HepG2 (cell line): ENCODE data around the gene COASY. TPM values are rescaled to one million over a fixed set of nuclear protein-coding genes. Genes with fewer than 3 reads are reported as not detected.

ENCODE experiments used
- EED ChIP-seq: sonication (generic); formaldehyde crosslinking; IDR thresholded peaks from 2 replicates; pipeline ENCODE4 v1.5.0; 2020; ENCODE audit warnings: mild to moderate bottlenecking, missing genetic modification reagents
- ETV6 ChIP-seq: sonication (generic); formaldehyde crosslinking; conservative IDR thresholded peaks from 2 replicates; pipeline ENCODE4 v1.4.0; 2020; ENCODE audit warnings: missing genetic modification reagents
- GATAD2A ChIP-seq: IDR thresholded peaks from 2 replicates; pipeline ENCODE4 v1.6.1; 2016
- HDAC1 ChIP-seq: sonication (generic); formaldehyde crosslinking; IDR thresholded peaks from 2 replicates; pipeline ENCODE4 v1.5.1; 2020; ENCODE audit warnings: mild to moderate bottlenecking, missing genetic modification reagents
- NFIB ChIP-seq: sonication (generic); formaldehyde crosslinking; IDR thresholded peaks from 2 replicates; pipeline ENCODE4 v1.9.0; 2021; ENCODE audit warnings: missing genetic modification reagents, mild to moderate bottlenecking, borderline replicate concordance
- PHB2 ChIP-seq: fragments of 450-650 bp; IDR thresholded peaks from 2 replicates; pipeline ENCODE4 v1.6.1; 2018; ENCODE audit not compliant: partially characterized antibody
- SRY ChIP-seq: sonication (generic); formaldehyde crosslinking; IDR thresholded peaks from 2 replicates; pipeline ENCODE4 v1.8.0; 2022; ENCODE audit warnings: mild to moderate bottlenecking, missing genetic modification reagents
- TRIM24 ChIP-seq: sonication (generic); formaldehyde crosslinking; IDR thresholded peaks from 2 replicates; pipeline ENCODE4 v1.8.0; 2022; ENCODE audit warnings: mild to moderate bottlenecking, missing genetic modification reagents
- ZNF263 ChIP-seq: sonication (generic); formaldehyde crosslinking; IDR thresholded peaks from 2 replicates; pipeline ENCODE4 v1.4.0; 2020; ENCODE audit warnings: missing genetic modification reagents
- ZNF605 ChIP-seq: sonication (generic); formaldehyde crosslinking; IDR thresholded peaks from 2 replicates; pipeline ENCODE4 v1.8.0; 2022; ENCODE audit warnings: mild to moderate bottlenecking, missing genetic modification reagents
- polyA plus RNA-seq, 8 experiments: library from polyadenylated mRNA; depleted of rRNA in 3 of 8; stranded (reverse) in 7 of 8; unstranded in 1 of 8; fragments of >200 nt; fragmentation: Illumina TruSeq in 4 of 8; extraction: Trizol in 4 of 8; gene quantifications; 2 replicates each; pipeline versions ENCODE4 v1.2.1 to v1.2.3, GENCODE V29; 2011 to 2016; ENCODE audit warnings: low read depth in 4 of 8, missing spikeins in 1 of 8, mixed read lengths in 1 of 8; ENCODE audit not compliant: insufficient read depth in 1 of 8
- total RNA-seq, 5 experiments: library from RNA; depleted of rRNA; stranded (reverse); fragments of >200 nt; fragmentation: Illumina TruSeq; extraction: Trizol; gene quantifications; 2 replicates each; pipeline ENCODE4 v1.2.3, GENCODE V29; 2016; ENCODE audit warnings: low read depth in 1 of 5
- TF ChIP-seq, protein P1 (sequence below): sonication (generic); formaldehyde crosslinking; IDR thresholded peaks from 2 replicates; pipeline ENCODE4 v1.9.0; 2021; ENCODE audit warnings: mild to moderate bottlenecking, missing genetic modification reagents
- TF ChIP-seq, protein P2 (sequence below): IDR thresholded peaks from 2 replicates; pipeline ENCODE4 v1.6.1; 2016; ENCODE audit warnings: mild to moderate bottlenecking, missing biosample characterization, missing genetic modification reagents
- TF ChIP-seq, protein P3 (sequence below): sonication (generic); formaldehyde crosslinking; IDR thresholded peaks from 2 replicates; pipeline ENCODE4 v1.8.0; 2022; ENCODE audit warnings: missing genetic modification reagents, mild to moderate bottlenecking, borderline replicate concordance
- TF ChIP-seq, protein P4 (sequence below): IDR thresholded peaks from 2 replicates; pipeline ENCODE4 v1.6.1; 2016; ENCODE audit warnings: missing biosample characterization, missing genetic modification reagents, low read depth
- TF ChIP-seq, protein P5 (sequence below): sonication (generic); formaldehyde crosslinking; IDR thresholded peaks from 2 replicates; pipeline ENCODE4 v1.5.1; 2020; ENCODE audit warnings: missing genetic modification reagents, mild to moderate bottlenecking, borderline replicate concordance

The COASY gene
- total and polyA plus RNA-seq, 2 of the 13 experiments (the other 11 are each of a cell fraction or from before 2014, with no cell fraction given): 90.7 to 125 TPM

DNA sequence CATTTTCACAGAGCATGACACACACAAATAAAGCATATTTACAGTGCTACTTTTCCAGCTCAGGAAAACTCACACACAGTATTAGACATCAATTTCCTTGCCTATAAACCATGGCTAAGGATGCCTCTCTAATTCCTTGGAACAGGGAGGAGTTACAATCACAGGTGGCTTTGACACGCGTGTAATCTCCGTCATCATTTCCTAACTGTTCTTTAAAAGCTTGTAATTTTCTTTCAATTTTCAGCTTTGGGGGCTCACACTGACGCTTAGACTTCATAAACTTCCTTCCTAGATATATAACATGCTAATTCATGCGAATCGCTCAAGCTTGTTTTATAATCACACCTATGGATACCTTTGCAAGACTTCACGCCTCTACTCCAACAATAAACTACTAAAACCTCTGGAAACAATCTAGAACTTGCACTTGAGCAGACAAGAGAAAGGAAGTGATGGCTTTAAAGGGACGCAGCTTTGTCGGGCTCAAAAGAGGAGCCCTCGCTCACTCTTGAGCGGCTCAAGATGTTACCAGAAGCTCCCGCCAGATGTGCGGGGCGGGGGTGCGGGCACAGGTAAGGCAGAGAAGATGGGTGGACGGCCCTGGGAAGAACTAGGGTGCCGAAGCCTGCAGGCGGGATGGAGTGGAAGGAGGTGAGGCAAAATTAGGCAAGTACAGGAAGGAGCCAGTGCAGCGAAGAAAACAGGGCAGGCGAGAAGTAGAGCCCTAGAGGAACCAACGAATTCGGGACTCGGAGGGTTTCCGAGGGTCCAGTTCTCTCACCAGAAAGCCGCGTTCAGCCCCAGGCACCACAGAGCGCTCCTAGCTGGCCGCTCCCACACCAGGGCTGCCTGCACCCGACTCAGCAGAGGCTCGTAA, 46.6 kb downstream of the COASY start (continued):
- TF ChIP-seq, protein P1, sequence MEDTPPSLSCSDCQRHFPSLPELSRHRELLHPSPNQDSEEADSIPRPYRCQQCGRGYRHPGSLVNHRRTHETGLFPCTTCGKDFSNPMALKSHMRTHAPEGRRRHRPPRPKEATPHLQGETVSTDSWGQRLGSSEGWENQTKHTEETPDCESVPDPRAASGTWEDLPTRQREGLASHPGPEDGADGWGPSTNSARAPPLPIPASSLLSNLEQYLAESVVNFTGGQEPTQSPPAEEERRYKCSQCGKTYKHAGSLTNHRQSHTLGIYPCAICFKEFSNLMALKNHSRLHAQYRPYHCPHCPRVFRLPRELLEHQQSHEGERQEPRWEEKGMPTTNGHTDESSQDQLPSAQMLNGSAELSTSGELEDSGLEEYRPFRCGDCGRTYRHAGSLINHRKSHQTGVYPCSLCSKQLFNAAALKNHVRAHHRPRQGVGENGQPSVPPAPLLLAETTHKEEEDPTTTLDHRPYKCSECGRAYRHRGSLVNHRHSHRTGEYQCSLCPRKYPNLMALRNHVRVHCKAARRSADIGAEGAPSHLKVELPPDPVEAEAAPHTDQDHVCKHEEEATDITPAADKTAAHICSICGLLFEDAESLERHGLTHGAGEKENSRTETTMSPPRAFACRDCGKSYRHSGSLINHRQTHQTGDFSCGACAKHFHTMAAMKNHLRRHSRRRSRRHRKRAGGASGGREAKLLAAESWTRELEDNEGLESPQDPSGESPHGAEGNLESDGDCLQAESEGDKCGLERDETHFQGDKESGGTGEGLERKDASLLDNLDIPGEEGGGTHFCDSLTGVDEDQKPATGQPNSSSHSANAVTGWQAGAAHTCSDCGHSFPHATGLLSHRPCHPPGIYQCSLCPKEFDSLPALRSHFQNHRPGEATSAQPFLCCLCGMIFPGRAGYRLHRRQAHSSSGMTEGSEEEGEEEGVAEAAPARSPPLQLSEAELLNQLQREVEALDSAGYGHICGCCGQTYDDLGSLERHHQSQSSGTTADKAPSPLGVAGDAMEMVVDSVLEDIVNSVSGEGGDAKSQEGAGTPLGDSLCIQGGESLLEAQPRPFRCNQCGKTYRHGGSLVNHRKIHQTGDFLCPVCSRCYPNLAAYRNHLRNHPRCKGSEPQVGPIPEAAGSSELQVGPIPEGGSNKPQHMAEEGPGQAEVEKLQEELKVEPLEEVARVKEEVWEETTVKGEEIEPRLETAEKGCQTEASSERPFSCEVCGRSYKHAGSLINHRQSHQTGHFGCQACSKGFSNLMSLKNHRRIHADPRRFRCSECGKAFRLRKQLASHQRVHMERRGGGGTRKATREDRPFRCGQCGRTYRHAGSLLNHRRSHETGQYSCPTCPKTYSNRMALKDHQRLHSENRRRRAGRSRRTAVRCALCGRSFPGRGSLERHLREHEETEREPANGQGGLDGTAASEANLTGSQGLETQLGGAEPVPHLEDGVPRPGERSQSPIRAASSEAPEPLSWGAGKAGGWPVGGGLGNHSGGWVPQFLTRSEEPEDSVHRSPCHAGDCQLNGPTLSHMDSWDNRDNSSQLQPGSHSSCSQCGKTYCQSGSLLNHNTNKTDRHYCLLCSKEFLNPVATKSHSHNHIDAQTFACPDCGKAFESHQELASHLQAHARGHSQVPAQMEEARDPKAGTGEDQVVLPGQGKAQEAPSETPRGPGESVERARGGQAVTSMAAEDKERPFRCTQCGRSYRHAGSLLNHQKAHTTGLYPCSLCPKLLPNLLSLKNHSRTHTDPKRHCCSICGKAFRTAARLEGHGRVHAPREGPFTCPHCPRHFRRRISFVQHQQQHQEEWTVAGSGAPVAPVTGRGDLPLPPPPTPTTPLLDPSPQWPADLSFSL (CRISPR knock-in tag): no peak
- TF ChIP-seq GATAD2A (CRISPR knock-in tag): no peak
- TF ChIP-seq, protein P2, sequence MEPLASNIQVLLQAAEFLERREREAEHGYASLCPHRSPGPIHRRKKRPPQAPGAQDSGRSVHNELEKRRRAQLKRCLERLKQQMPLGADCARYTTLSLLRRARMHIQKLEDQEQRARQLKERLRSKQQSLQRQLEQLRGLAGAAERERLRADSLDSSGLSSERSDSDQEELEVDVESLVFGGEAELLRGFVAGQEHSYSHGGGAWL (CRISPR knock-in tag): no peak; the same call in 1 of the 2 replicates
- no peak for TF ChIP-seq ZNF605
- TF ChIP-seq, protein P3, sequence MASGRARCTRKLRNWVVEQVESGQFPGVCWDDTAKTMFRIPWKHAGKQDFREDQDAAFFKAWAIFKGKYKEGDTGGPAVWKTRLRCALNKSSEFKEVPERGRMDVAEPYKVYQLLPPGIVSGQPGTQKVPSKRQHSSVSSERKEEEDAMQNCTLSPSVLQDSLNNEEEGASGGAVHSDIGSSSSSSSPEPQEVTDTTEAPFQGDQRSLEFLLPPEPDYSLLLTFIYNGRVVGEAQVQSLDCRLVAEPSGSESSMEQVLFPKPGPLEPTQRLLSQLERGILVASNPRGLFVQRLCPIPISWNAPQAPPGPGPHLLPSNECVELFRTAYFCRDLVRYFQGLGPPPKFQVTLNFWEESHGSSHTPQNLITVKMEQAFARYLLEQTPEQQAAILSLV (CRISPR knock-in tag): 0 out of 2 replicates have a peak, but pooled peaks have one; percentile 14
- TF ChIP-seq, protein P4, sequence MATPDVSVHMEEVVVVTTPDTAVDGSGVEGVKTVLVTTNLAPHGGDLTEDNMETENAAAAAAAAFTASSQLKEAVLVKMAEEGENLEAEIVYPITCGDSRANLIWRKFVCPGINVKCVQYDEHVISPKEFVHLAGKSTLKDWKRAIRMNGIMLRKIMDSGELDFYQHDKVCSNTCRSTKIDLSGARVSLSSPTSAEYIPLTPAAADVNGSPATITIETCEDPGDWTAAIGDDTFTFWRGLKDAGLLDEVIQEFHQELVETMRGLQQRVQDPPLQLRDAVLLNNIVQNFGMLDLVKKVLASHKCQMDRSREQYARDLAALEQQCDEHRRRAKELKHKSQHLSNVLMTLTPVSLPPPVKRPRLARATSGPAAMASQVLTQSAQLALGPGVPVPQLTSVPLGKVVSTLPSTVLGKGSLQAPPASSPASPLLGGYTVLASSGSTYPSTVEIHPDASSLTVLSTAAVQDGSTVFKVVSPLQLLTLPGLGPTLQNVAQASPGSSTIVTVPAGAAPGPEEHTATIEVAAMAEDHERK: no peak
- no peak for TF ChIP-seq ETV6
- TF ChIP-seq ZNF263 (CRISPR knock-in tag): no peak
- TF ChIP-seq EED (CRISPR knock-in tag): peak; percentile 70; the same call in 1 of the 2 replicates
- no peak for TF ChIP-seq SRY (CRISPR knock-in tag)
- no peak for TF ChIP-seq NFIB (CRISPR knock-in tag)
- TF ChIP-seq PHB2: no peak
- TF ChIP-seq TRIM24 (CRISPR knock-in tag): no peak
- TF ChIP-seq, protein P5, sequence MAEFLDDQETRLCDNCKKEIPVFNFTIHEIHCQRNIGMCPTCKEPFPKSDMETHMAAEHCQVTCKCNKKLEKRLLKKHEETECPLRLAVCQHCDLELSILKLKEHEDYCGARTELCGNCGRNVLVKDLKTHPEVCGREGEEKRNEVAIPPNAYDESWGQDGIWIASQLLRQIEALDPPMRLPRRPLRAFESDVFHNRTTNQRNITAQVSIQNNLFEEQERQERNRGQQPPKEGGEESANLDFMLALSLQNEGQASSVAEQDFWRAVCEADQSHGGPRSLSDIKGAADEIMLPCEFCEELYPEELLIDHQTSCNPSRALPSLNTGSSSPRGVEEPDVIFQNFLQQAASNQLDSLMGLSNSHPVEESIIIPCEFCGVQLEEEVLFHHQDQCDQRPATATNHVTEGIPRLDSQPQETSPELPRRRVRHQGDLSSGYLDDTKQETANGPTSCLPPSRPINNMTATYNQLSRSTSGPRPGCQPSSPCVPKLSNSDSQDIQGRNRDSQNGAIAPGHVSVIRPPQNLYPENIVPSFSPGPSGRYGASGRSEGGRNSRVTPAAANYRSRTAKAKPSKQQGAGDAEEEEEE (CRISPR knock-in tag): no peak
- no peak for TF ChIP-seq HDAC1 (CRISPR knock-in tag)
